ENCODE results near the gene CALR.
A peak's percentile ranks its signal among the peaks of the same experiment; 100 is the strongest.
"Not testable (repeated sequence)": the region's sequence is repeated elsewhere in the genome, so short reads cannot be mapped to it uniquely, and the experiment has no call there.

Gene CALR

GRCh38 chr19:12949363-12950283 is 11.2 kb downstream of the CALR start:
- no peak for TF ChIP-seq CTCF (IDR thresholded peaks at IDR 0.05; ENCODE audit: low read depth, low read length)
- DNase-seq (ENCODE audit: extremely low read depth, low read depth): no peak

- DNase-seq (ENCODE audit: extremely low read depth, low read depth): not testable (repeated sequence)
These were observed 13.6 kb downstream of the CALR start for GRCh38 chr19:12952050-12952449.

- DNase-seq (ENCODE audit: extremely low read depth, low read depth): peak; percentile 40
These were observed 14.2 kb downstream of the CALR start for GRCh38 chr19:12952488-12953137.

GRCh38 chr19:12953138-12953798 is 14.9 kb downstream of the CALR start:
- no peak for DNase-seq (ENCODE audit: extremely low read depth, low read depth)
- no peak for TF ChIP-seq CTCF (IDR thresholded peaks at IDR 0.05; ENCODE audit: low read depth, low read length)

More at GRCh38 chr19:12952488-12953137, 14.2 kb downstream of the CALR start:
- no peak for TF ChIP-seq CTCF (IDR thresholded peaks at IDR 0.05; ENCODE audit: low read depth, low read length)

- no peak for DNase-seq (ENCODE audit: extremely low read depth, low read depth)
- TF ChIP-seq CTCF (IDR thresholded peaks at IDR 0.05; ENCODE audit: low read depth, low read length): no peak
These were observed 15.6 kb downstream of the CALR start for GRCh38 chr19:12953799-12954611.

GRCh38 chr19:12954612-12954962 is 16.2 kb downstream of the CALR start:
- TF ChIP-seq CTCF (IDR thresholded peaks at IDR 0.05; ENCODE audit: low read depth, low read length): no peak
- DNase-seq (ENCODE audit: extremely low read depth, low read depth): no peak

- DNase-seq (ENCODE audit: extremely low read depth, low read depth): not testable (repeated sequence)
These were observed 17.2 kb downstream of the CALR start for GRCh38 chr19:12955575-12955974.
